ENCODE data around the gene BCAS3. TPM values are rescaled to one million over a fixed set of nuclear protein-coding genes. Genes with fewer than 3 reads are reported as not detected.

Gene BCAS3
- total RNA-seq, 2 donors from 2014 or later = 12.0 to 15.6 TPM

GRCh38 chr17:61076621-61077031, 399.0 kb downstream of the BCAS3 start:
- no peak for TF ChIP-seq CTCF (IDR thresholded peaks at IDR 0.05)
- Histone ChIP-seq H3K9me3 (no peaks in the 10 kb centered on the region), H3K27ac (no peak overlapping the region), H3K27me3 (no peaks in the 10 kb centered on the region), H3K36me3 (no peaks in the 10 kb centered on the region), H3K4me1 (no peaks in the 10 kb centered on the region), H3K4me3 (no peak overlapping the region)
- DNase-seq (ENCODE audit: low spot score) = no peak

GRCh38 chr17:61081959-61082358, 404.3 kb downstream of the BCAS3 start:
- no peak for DNase-seq (ENCODE audit: low spot score)
- TF ChIP-seq CTCF (IDR thresholded peaks at IDR 0.05) = no peak
- Histone ChIP-seq H3K27me3 (no peaks in the 10 kb centered on the region), H3K36me3 (no peaks in the 10 kb centered on the region), H3K4me3 (no peak overlapping the region), H3K9me3 (no peaks in the 10 kb centered on the region), H3K4me1 (no peaks in the 10 kb centered on the region), H3K27ac (no peak overlapping the region)

- no peaks in the 10 kb centered on the region for H3K4me1 ChIP-seq
- TF ChIP-seq CTCF (IDR thresholded peaks at IDR 0.05) = no peak
- no peaks in the 10 kb centered on the region for H3K27me3 ChIP-seq
- no peak overlapping the region for H3K4me3 ChIP-seq
- H3K36me3 ChIP-seq = no peaks in the 10 kb centered on the region
- DNase-seq (ENCODE audit: low spot score) = no peak
- H3K9me3 ChIP-seq = no peaks in the 10 kb centered on the region
- H3K27ac ChIP-seq = no peak overlapping the region
Measured at GRCh38 chr17:61084260-61084659, 406.6 kb downstream of the BCAS3 start.

- peaks cover 0 to 3% of the 10 kb centered on the region in 2 donors for H3K9me3 ChIP-seq
- H3K4me1 ChIP-seq = no peaks in the 10 kb centered on the region
- no peak for DNase-seq (ENCODE audit: low spot score)
- H3K36me3 ChIP-seq = no peaks in the 10 kb centered on the region
- no peak overlapping the region for H3K4me3 ChIP-seq
- no peaks in the 10 kb centered on the region for H3K27me3 ChIP-seq
- no peak overlapping the region for H3K27ac ChIP-seq
- TF ChIP-seq CTCF (IDR thresholded peaks at IDR 0.05) = no peak
Measured at GRCh38 chr17:61087024-61087423, 409.4 kb downstream of the BCAS3 start.

GRCh38 chr17:61088556-61088955, 410.9 kb downstream of the BCAS3 start:
- no peak for TF ChIP-seq CTCF (IDR thresholded peaks at IDR 0.05)
- Histone ChIP-seq H3K27ac (no peak overlapping the region), H3K27me3 (no peaks in the 10 kb centered on the region), H3K4me3 (no peak overlapping the region), H3K4me1 (no peaks in the 10 kb centered on the region), H3K9me3 (peaks cover 0 to 7% of the 10 kb centered on the region in 2 donors), H3K36me3 (no peaks in the 10 kb centered on the region)
- no peak for DNase-seq (ENCODE audit: low spot score)

GRCh38 chr17:61091096-61091495, 413.4 kb downstream of the BCAS3 start:
- DNase-seq (ENCODE audit: low spot score) = no peak
- no peak overlapping the region for H3K4me3 ChIP-seq
- no peak for TF ChIP-seq CTCF (IDR thresholded peaks at IDR 0.05)
- no peaks in the 10 kb centered on the region for H3K36me3 ChIP-seq
- H3K4me1 ChIP-seq = no peaks in the 10 kb centered on the region
- no peaks in the 10 kb centered on the region for H3K27me3 ChIP-seq
- no peak overlapping the region for H3K27ac ChIP-seq
- peaks cover 0 to 7% of the 10 kb centered on the region in 2 donors for H3K9me3 ChIP-seq
